SKM-1 treated with dmso at 0.1 percent for 144 hours (cell line): ENCODE results near the gene EVX2.

ENCODE experiments used
- DNase-seq: peaks from one replicate; lab custom pipeline; 2025; ENCODE audit not compliant: unreplicated experiment; lab: John Stamatoyannopoulos, UW

EVX2 gene

DNA sequence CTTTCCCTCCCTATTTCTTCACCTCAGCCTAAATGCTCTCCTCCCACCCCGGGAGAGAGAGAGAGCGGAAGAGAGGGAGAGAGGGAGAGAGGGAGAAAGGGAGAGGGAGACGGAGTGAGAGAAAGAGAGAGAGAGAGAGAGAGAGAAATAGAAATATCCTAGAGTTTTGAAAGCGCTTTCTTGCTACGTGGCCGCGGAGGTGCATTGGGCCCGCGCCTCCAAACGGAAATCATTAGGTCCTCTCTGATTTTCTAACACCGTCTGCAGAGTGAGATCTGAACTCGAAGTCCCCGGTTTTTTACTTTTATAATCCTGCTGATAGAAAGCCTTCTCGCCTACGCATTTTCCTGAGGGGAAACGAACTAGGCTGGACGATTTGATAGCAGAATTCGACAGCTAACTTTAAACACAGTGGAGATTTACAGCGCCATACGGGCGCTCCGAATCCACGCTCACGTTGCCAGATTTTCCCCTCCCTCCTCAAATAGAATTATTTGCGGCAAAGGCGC lies 903 bp upstream of the EVX2 start:
- DNase-seq: no peak

DNA sequence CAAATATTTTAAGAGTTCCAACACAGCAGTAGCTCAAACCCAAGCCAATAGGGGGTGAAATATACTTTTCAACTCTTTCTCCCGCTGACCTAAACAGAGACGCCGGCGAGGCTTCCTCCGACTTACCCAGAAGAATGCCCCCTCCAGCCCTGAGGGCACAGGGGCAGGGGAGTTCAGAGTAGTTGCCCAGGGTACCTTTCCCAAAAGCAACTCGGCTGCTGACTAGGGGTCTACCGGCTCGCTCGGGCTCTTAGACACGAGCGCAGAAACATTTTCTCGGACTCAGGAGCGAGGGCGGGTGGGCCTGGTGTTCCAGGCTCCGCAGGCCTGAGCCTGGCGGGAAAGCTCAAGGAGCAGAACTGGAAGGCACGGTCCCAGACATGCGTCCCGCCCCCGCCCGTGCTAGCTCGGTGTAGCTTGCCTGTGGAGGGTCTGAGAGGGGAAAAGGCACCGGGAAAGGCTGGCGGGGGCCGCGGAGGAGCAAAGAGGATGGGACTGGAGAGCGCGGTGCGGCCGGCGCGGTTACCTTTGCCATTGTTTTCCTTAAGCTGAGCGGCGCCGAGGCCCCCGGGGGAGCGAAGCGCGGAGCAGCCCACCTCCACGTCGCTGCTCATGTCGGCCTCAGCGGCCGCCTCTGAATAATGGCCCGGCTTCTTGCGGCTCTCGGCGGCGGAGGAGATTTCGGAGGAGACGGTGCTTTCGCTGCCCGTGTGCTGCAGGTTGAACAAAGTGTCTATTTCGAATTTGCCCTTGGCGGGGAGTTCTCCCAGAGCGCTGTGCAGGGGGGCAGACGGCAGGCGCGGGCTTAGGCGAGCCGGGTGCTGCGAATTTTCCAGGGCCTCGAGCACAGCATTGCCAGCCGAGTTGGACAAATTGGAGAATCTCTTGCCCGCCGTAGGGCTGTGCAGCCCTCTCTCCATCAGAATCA lies 674 bp downstream of the EVX2 start:
- DNase-seq: no peak

- DNase-seq: no peak
Measured at GRCh38 chr2:176082525-176082823, 1.3 kb downstream of the EVX2 start.

DNA sequence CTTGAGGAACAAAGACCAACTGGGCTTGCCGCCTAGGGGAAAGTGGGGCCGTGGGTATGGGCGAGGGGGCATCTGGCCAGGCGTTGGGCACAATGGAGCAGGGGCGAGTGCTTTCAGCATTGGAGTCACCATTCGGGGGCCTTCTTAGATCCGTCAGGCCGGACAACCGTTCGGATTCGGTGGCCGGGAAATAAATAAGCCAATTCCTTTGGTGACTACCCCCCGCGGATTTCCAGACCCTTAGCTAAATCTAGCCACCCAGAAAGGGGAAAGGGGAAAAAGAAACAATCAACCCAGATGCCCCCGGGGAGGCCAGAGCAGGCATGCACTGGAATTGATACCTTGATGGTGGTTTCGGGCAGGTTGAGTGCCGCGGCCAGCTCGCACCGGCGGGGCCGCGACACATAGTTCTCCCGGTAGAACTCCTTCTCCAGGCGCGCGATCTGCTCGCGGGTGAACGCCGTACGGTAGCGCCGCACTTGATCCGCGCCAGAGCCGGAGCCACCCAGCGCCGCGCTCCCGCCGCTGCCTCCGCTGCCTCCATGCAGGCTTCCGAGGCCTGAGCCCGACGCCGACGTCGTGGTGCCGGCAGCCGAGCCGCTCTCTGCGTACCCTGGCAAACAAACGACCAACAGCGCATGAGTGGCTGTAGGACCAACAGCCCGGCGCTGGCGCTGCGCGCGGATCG lies 1.8 kb downstream of the EVX2 start:
- no peak for DNase-seq

- no peak for DNase-seq
Measured at GRCh38 chr2:176081376-176081836, 2.4 kb downstream of the EVX2 start.

DNA sequence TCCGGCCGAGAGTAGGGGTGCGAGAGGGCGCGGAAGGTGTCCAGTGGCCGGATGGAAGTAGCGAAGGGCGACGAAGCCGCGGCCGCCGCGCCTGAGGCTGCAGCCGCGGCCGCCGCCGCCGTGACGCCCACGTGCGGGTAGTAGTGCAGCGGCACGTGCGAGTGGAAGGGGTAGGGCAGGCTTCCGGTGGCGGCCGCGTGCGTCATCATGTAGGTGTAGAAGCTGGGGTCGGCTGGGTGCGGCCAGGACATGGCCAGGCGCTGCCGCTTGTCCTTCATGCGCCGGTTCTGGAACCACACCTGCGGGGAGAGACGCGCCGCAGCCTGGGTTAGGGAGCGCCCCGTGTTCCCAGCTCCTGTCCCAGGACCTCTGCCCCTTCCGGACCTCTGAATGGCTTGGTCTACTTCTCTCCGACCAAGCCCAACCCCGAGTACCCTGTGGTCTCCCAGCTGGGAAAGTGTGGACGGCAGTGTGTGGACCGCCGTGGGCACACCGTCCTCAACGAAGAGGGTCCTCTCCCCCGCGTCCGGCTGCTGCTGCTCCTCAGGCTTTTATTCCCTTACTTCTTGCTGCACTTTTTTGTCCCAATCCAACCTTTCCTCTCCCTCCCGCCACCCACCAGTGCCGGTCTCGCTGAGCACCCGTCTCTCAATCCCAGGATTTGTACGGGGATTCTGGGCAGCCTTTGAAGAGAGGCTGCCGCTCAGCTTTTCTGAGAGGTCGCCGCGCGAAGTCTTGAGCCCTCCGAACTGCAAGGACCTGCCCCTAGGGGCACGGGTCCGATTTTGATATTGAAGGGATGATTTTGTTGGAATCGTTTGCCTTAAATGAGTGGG lies 3.0 kb downstream of the EVX2 start:
- no peak for DNase-seq

- peak; percentile 21 for DNase-seq
Measured at GRCh38 chr2:176079831-176080539, 3.8 kb downstream of the EVX2 start.

- no peak for DNase-seq
Measured at GRCh38 chr2:176079285-176079830, 4.4 kb downstream of the EVX2 start.

- DNase-seq: no peak
Measured at GRCh38 chr2:176078541-176079284, 5.0 kb downstream of the EVX2 start.

DNA sequence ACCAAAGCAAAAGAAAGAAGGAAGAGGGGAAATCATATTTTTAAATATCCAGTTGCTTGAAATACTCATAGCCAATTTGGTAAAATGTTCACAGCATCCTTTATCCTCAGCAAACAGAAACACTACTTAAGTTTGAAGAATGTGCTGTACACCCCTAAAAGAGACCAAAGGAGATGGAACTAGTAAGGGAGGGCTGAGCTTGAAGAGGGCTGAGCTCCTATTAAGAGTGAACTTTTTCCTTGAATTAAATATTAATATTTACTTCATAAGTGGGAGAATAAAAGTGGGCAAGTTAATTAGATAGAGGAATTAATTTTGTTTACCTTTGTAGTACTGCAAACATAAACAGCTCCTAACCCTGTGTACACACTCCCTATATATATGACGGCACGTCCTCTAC lies 7.0 kb downstream of the EVX2 start:
- no peak for DNase-seq

DNA sequence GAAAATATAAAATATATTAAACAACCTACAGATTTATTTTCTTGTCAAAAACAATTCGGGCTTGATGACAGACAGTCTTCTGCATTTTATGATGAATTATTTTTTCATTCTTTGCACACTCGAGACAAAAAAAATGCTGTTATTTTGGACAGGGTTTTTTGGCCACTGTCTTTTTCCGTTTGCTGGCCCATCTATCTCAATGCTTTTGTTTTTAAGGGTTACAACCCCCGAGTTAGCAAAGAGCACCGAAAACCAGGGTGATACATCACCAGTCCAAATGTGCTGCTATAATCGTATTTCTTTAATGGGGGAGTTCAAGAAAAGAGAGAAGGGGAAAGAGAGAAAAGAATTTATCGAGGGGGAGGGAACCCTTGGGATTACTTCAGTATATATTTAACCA lies 7.7 kb downstream of the EVX2 start:
- no peak for DNase-seq

GRCh38 chr2:176075481-176075880 lies 8.3 kb downstream of the EVX2 start:
- no peak for DNase-seq

DNA sequence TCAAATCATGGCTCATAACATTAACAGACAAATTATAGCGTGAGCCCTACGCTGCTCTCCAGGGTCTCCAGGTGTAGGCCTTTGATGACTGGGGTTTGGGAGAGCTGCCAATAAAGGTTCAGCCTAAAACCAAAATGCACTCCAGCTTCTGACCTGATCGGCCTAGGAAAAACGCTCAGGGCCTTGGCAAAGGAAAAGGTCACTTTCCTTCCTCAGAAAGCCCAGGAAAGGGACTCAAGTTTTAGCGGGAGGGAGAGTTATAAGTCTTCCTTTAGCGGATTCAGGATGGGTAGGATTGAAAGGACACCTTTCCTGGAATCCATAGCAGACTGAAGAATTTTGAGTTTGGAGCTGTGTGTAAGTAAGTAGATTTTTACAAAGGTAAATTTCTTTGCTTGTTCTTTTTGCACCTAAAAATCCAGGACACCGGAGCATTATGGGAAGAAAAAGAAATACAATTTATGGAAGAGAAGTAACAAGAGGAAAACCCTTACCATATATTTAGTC lies 8.8 kb downstream of the EVX2 start:
- no peak for DNase-seq

GRCh38 chr2:176072951-176073904 lies 10.5 kb downstream of the EVX2 start:
- DNase-seq: no peak

- DNase-seq: no peak
Measured at GRCh38 chr2:176072292-176072669, 11.5 kb downstream of the EVX2 start.

- DNase-seq: no peak
Measured at GRCh38 chr2:176071330-176072291, 12.2 kb downstream of the EVX2 start.

GRCh38 chr2:176068419-176068832 lies 15.3 kb downstream of the EVX2 start:
- no peak for DNase-seq
